ENCODE results near the gene OPHN1. TPM values are rescaled to one million over a fixed set of nuclear protein-coding genes. Genes with fewer than 3 reads are reported as not detected.

OPHN1 gene
- total RNA-seq, 1 experiment from 2014 or later, result 4.4 TPM

DNA sequence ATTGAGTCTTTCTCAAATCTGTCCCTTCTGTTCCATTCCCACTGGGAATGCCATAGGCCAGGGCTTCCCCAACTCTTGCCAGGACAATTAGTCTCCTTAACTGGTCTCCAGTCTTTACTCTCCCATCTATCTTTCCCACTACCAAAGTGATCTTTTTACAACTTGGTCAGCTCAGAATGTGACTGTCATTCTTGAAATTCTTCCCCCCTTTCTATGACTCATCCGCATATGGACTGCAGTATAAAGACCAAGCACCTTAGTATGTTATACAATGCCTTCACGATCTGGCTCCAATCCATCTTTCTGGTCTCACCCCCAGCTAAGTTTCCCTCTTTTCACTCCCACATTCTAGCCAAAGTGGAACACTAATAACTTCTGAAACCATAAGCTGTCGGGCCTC lies 383.8 kb downstream of the OPHN1 start (continued):
- TF ChIP-seq, protein P1, sequence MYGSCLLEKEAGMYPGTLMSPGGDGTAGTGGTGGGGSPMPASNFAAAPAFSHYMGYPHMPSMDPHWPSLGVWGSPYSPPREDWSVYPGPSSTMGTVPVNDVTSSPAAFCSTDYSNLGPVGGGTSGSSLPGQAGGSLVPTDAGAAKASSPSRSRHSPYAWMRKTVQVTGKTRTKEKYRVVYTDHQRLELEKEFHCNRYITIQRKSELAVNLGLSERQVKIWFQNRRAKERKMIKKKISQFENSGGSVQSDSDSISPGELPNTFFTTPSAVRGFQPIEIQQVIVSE (CRISPR knock-in tag; IDR thresholded peaks at IDR 0.05; ENCODE audit: borderline replicate concordance), result no peak

DNA sequence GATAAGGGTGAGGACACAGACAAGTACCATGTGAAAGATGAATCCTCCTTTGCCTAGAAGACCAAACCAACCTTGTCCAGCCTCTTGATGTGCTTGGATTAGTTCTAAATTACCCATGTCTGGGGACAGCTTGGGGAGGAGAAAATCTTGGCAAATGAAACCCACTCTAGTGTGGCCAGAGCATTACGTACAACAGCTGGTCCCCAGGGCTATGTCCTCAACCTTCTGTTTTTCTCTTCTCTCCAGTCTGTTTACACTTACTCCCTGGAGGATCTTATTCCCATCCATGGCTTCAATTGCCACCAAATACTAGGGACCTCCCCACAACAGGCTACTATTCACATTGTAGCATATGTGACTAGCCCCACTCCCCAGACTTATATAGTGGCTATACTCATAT lies 384.5 kb downstream of the OPHN1 start:
- DNase-seq (ENCODE audit: low spot score) (no peak), ATAC-seq (no peak)
- Mint-ChIP-seq H3K4me3 (no peak overlapping the region), H3K27me3 (ENCODE audit: low read depth) (no peaks in the 10 kb centered on the region), H3K36me3 (no peaks in the 10 kb centered on the region), H3K27ac (no peak overlapping the region), H3K4me1 (peaks cover 4% of the 10 kb centered on the region; the same call in 1 of the 2 replicates), H3K9me3 (no peaks in the 10 kb centered on the region)
- POLR2A ChIA-PET, result no interaction called here
- TF ChIP-seq MYBL2 (CRISPR knock-in tag; IDR thresholded peaks at IDR 0.05) (no peak), ZNF396 (CRISPR knock-in tag; IDR thresholded peaks at IDR 0.05; ENCODE audit: borderline replicate concordance) (no peak), RORB (CRISPR knock-in tag; IDR thresholded peaks at IDR 0.05) (no peak), CBFB (CRISPR knock-in tag; IDR thresholded peaks at IDR 0.05; ENCODE audit: low read depth) (no peak), JAZF1 (CRISPR knock-in tag; IDR thresholded peaks at IDR 0.05) (no peak), ZNF416 (CRISPR knock-in tag; IDR thresholded peaks at IDR 0.05) (no peak), TEAD1 (CRISPR knock-in tag; IDR thresholded peaks at IDR 0.05) (no peak), GRHL2 (CRISPR knock-in tag; IDR thresholded peaks at IDR 0.05; ENCODE audit: insufficient replicate concordance, severe bottlenecking) (no peak)
- TF ChIP-seq, protein P2, sequence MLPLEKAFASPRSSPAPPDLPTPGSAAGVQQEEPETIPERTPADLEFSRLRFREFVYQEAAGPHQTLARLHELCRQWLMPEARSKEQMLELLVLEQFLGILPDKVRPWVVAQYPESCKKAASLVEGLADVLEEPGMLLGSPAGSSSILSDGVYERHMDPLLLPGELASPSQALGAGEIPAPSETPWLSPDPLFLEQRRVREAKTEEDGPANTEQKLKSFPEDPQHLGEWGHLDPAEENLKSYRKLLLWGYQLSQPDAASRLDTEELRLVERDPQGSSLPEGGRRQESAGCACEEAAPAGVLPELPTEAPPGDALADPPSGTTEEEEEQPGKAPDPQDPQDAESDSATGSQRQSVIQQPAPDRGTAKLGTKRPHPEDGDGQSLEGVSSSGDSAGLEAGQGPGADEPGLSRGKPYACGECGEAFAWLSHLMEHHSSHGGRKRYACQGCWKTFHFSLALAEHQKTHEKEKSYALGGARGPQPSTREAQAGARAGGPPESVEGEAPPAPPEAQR (CRISPR knock-in tag; IDR thresholded peaks at IDR 0.05), result no peak
- TF ChIP-seq, protein P3, sequence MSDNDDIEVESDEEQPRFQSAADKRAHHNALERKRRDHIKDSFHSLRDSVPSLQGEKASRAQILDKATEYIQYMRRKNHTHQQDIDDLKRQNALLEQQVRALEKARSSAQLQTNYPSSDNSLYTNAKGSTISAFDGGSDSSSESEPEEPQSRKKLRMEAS (CRISPR knock-in tag; IDR thresholded peaks at IDR 0.05), result no peak
- TF ChIP-seq, protein P4, sequence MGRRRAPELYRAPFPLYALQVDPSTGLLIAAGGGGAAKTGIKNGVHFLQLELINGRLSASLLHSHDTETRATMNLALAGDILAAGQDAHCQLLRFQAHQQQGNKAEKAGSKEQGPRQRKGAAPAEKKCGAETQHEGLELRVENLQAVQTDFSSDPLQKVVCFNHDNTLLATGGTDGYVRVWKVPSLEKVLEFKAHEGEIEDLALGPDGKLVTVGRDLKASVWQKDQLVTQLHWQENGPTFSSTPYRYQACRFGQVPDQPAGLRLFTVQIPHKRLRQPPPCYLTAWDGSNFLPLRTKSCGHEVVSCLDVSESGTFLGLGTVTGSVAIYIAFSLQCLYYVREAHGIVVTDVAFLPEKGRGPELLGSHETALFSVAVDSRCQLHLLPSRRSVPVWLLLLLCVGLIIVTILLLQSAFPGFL (CRISPR knock-in tag; IDR thresholded peaks at IDR 0.05; ENCODE audit: borderline replicate concordance), result no peak
- TF ChIP-seq, protein P5, sequence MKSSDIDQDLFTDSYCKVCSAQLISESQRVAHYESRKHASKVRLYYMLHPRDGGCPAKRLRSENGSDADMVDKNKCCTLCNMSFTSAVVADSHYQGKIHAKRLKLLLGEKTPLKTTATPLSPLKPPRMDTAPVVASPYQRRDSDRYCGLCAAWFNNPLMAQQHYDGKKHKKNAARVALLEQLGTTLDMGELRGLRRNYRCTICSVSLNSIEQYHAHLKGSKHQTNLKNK (CRISPR knock-in tag; IDR thresholded peaks at IDR 0.05), result no peak
- CTCF ChIA-PET, result no interaction called here

DNA sequence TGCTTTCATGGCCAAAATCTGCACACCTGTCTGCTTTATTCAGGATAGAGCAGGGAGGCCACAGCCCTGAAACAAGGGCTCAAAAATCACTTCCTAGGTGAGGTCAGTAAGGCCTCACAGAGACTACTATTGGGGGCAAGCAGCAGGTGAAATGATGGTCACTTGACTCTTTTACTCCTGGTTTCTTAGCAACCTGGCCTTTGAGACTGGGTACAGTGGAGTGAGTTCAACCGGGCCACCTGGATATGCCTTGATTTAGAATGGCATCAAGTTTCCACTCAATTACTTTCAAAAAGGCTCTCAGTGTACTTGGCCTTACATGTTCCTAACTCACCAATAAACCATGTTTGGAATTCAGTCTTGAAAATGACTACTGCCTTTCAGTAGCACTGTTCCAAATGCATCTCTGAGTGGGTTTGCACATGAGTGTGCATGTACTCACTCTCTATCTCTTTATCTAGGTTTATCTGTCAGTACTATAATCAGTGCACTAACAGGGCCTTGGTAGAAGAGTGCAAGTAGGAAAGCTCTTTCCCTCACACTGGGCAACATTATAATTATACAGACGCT lies 388.2 kb downstream of the OPHN1 start:
- ATAC-seq, result no peak
- ChIA-PET CTCF (no interaction called here), POLR2A (no interaction called here)
- DNase-seq (ENCODE audit: low spot score), result no peak
- Mint-ChIP-seq H3K27ac (no peak overlapping the region), H3K4me1 (peaks cover 22% of the 10 kb centered on the region), H3K4me3 (no peak overlapping the region), H3K9me3 (no peaks in the 10 kb centered on the region), H3K27me3 (ENCODE audit: low read depth) (peaks cover 24% of the 10 kb centered on the region), H3K36me3 (no peaks in the 10 kb centered on the region)
- TF ChIP-seq FOXP1 (CRISPR knock-in tag; IDR thresholded peaks at IDR 0.05; ENCODE audit: borderline replicate concordance), result no peak
- TF ChIP-seq, protein P6, sequence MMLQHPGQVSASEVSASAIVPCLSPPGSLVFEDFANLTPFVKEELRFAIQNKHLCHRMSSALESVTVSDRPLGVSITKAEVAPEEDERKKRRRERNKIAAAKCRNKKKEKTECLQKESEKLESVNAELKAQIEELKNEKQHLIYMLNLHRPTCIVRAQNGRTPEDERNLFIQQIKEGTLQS (CRISPR knock-in tag; conservative IDR thresholded peaks at IDR 0.05), result no peak

DNA sequence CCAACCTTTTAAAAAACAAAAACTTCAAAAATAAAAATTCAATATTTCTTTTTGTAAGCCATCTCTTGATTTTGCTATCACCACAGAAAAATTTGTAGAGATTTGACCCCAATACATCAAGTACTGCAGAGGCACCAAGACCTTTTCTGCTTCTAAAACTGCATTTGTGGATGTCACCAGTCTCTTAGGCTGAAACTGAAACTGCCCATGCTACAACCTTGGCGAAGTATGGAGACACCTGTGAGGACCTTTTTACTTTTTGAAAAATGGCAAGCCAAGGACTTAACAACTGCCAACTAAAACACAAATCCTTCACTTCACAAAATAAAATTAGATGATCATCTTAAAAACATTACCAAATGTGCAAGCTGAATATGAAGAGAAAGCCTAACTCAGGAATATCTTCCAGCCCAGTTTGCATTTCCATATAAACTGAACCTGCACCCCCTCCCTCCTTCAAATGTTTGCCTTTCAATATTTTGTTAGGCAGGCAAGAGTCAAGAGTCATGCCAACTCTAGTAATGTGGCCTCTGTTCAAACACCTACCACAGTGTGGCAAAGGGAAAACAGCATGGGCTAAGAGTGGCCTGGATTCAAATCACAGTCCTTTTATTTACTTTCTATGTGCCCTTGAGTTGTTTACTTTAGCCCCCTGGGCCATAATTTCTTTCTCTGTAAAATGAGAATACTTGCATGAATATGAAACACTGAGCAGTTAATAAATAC lies 389.4 kb downstream of the OPHN1 start:
- Mint-ChIP-seq H3K9me3 (no peaks in the 10 kb centered on the region; the same call in 1 of the 2 replicates), H3K27me3 (ENCODE audit: low read depth) (peaks cover 37% of the 10 kb centered on the region), H3K36me3 (no peaks in the 10 kb centered on the region), H3K4me1 (peaks cover 19% of the 10 kb centered on the region), H3K27ac (no peak overlapping the region), H3K4me3 (no peak overlapping the region)
- DNase-seq (ENCODE audit: low spot score) (no peak), ATAC-seq (no peak)
- no peak for TF ChIP-seq RELA (CRISPR knock-in tag; IDR thresholded peaks at IDR 0.05; ENCODE audit: borderline replicate concordance)
- no peak for TF ChIP-seq TCF7 (CRISPR knock-in tag; IDR thresholded peaks at IDR 0.05; ENCODE audit: low read depth)
- TF ChIP-seq, protein P3 (CRISPR knock-in tag; IDR thresholded peaks at IDR 0.05), result no peak
- TF ChIP-seq ZNF138 (CRISPR knock-in tag; conservative IDR thresholded peaks at IDR 0.05), result no peak
- TF ChIP-seq JUN (CRISPR knock-in tag; IDR thresholded peaks at IDR 0.05), result no peak
- TF ChIP-seq, protein P4 (CRISPR knock-in tag; IDR thresholded peaks at IDR 0.05; ENCODE audit: borderline replicate concordance), result no peak
- ChIA-PET CTCF (no interaction called here), POLR2A (no interaction called here)
